HG03354 (cell line): ENCODE data around the gene SCYGR4.
"Not testable (repeated sequence)": the region's sequence is repeated elsewhere in the genome, so short reads cannot be mapped to it uniquely, and the experiment has no call there.

Source experiments
- ATAC-seq: cut with Tn5 transposase; IDR thresholded peaks from one replicate; pipeline ENCODE4 v1.9.1; 2021; ENCODE audit warnings: mild to moderate bottlenecking; ENCODE audit not compliant: unreplicated experiment, poor library complexity, severe bottlenecking

The SCYGR4 gene

DNA sequence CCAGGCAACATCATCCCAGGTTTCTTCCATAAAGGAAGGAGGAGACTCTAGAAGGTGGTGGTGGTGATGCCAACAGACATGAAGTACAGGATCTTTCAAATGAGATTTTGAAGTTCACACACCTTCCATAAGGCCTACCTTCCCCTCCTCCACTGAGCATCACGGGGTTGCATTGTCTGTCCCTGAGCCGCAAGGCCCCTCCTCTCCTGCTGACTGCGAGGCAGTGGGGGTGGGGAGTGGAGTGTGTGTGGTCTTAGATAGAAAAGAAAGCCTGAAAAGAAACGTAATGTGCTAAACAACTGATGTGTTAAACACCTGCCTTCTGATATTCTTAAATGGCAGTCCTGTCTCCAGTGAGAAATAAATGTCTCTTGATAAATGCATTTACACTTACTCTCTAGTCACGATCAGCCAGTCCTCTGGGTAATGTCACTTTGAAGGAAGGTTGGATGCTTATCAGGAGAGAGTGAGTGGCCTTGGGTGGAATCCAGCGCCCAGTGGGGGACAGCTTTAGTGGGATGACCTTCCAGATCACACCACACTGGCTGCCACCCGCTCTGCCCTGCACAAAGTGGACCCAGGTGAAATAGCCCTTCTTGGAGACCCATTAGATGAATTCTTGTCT, 43.8 kb downstream of the SCYGR4 start:
- ATAC-seq: no peak

DNA sequence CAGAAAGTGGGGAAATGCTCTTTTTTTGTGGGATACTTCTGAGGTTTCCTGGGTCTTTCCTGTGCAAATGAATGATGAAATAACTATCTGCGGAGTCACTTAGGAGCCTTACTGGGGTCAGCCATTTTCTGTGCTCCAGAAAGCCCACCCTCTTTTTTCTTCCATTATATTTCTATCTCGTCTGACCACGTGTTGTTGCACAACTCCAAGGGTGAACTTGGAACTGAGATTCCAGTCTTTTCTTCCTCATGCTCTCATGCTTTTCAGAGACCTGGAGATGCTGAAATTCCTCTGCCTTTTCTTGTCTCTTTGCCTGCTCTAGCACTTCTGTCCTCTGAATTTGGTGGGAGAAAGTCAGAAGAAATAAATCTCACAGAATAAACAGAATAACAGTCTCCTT, 44.5 kb downstream of the SCYGR4 start:
- ATAC-seq: no peak

GRCh38 chr2:227665189-227665940, 48.1 kb downstream of the SCYGR4 start:
- no peak for ATAC-seq

DNA sequence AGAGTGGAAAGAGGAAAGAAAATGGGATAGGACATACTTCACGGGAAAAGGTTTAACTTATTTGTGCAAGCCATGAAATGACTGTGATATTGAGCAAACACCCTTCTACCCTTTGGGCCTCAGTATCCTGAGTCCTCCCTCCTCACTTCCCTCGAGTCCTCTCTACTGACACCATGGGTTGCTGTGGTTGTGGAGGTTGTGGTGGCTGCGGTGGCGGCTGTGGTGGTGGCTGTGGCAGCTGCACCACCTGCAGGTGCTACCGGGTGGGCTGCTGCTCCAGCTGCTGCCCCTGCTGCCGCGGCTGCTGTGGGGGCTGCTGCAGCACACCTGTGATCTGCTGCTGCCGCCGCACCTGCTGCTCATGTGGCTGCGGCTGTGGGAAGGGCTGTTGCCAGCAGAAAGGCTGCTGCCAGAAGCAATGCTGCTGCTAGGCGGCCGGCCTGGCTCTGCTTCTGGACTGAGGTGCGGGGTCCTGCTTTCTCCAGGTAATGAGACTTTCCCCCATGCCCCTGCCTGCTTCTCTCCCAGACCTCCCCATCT, 49.4 kb downstream of the SCYGR4 start, which contains the start of gene SCYGR5:
Gene SCYGR5 (plus strand): TSS at position 174 of the 540 bp plus-strand sequence. CDS start 0 bp downstream, at position 174.
- not testable (repeated sequence) for ATAC-seq
